HG02588 (cell line): Measurements from ENCODE around the gene SLC27A5.
"Not testable (repeated sequence)": the region's sequence is repeated elsewhere in the genome, so short reads cannot be mapped to it uniquely, and the experiment has no call there.

Source experiments
- ATAC-seq: cut with Tn5 transposase; IDR thresholded peaks from one replicate; pipeline ENCODE4 v1.9.1; 2021; ENCODE audit warnings: mild to moderate bottlenecking, moderate library complexity; ENCODE audit not compliant: unreplicated experiment

Gene SLC27A5

DNA sequence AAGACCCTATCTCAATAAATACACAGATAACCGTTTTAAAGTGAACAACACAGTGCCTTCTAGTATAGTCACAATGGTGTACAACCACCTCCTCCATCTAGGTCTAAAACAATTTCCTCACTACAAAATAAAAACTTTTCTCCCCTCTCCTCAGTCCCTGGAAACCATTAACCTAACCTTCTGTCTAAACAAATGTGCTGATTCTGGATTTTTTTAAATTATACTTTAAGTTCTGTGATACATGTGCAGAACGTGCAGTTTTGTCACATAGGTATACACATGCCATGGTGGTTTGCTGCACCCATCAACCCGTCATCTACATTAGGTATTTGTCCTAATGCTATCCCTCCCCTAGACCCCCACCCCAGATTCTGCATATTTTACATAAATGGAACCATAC is 17.6 kb upstream of the SLC27A5 start:
- no peak for ATAC-seq

DNA sequence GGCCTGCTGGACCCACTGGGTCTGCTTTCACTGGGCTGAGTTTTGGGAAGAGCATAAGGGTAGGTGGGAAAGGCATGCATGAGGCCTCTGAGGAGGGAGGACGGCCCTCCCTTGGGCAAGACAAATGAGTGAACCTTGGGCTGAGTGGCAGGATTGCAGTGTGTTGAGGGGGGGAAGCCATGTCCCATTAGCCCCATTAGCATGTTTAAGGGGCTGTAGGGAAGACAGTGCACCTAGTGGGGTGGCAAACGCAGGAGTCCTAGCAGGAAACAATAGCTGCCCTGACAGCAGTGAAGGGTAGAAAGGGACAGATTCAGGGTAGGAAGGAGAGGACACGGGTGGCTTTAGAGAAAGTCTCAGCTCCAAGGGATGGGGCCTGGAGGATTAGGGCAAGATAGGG is 10.9 kb upstream of the SLC27A5 start:
- no peak for ATAC-seq

DNA sequence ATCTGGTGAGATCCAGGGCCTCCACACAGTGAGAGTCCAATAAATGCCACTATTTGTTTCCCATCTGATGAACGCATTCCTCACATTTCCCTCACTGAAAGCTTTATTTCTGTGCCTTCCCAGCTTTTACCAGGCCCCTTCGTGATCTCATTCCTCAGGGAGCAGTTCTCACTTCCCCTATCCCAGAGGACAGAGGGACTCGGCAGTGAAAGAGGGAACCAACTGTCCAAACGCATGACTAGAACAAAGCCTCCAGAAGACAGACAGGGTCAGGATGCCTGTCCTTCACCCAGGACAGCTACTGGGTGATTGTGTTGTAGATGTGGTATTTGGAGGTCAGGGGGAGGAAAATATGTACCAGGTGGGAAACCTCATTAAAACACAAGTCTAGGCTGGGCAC is 9.9 kb upstream of the SLC27A5 start:
- no peak for ATAC-seq

DNA sequence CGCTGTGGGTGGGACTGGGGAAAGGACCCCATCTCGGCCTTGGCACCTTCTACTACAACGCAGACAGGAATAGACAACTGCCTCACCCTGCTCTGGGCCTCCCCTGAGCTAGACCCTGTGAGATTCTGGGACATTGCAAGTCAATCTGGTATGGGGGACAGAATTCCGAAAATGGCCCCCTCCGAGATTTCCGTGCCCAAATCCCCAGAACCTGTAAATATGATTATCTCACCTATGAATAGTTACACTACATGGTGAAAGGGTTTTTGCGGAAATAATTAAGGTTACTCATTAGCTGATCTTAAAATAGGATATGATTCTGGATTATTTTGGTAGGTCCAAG is 8.4 kb upstream of the SLC27A5 start:
- no peak for ATAC-seq

DNA sequence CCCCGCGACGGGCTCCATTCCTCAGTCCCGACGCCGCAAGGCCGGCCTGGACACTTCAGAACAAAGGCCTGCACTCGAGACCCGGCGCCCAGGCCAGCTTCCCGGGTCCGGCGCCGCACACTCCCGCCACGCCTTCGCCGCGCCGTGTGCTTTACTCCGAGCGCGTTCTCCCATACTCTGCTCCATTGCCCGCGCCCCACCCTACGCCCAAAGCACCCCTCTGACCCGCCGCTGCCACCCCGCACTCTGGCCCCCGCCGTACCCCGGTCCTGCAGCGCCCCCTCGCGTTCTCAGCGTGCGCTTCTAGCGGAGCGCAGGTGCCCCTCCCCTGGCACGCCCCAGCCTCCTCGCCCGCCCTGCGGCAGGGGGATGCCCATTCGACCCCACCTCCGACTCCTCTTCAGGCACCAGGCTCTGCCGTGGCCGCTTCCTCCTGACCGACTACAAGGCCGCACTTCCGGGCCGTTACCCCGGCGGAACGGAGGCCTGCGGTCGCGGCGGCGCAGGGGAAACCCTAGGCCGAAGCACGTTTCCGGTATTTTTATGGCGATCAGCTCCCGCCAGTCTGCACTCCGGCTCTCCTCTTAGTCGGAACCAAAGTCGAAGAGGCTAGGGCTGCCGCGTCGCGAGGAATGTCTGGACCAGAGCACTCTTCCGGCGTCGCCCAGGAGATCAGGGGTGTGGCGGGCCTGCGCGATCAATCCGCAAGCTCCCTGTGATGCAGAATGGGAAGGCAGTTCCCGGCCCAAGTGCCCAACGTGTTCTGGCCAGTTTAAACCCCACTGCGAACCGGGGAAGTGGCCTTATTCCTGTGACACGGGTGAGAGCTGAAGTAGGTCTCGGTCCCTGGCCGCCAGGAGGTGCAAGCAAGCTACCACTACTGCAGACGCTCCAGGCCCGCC is 7.8 kb upstream of the SLC27A5 start, which contains the start of gene ZBTB45:
ZBTB45 (minus strand) TSS at position 456 of the 902 bp plus-strand sequence. CDS start 2,137 bp downstream, outside the sequence.
- ATAC-seq, result peak; percentile 75

DNA sequence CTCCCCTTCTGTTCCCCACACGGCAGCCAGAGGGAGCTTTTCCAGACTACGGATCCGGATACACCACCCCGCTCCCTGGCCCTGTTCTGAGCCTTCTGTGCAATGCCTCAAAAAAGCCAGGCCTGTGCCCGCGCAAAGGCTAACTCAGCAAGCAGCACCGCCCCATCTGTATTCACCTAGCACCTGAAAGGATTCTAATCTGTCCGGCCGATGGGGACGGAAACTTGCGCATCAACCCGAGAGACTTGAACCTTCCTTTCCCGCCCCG is 7.2 kb upstream of the SLC27A5 start:
- ATAC-seq, result no peak

DNA sequence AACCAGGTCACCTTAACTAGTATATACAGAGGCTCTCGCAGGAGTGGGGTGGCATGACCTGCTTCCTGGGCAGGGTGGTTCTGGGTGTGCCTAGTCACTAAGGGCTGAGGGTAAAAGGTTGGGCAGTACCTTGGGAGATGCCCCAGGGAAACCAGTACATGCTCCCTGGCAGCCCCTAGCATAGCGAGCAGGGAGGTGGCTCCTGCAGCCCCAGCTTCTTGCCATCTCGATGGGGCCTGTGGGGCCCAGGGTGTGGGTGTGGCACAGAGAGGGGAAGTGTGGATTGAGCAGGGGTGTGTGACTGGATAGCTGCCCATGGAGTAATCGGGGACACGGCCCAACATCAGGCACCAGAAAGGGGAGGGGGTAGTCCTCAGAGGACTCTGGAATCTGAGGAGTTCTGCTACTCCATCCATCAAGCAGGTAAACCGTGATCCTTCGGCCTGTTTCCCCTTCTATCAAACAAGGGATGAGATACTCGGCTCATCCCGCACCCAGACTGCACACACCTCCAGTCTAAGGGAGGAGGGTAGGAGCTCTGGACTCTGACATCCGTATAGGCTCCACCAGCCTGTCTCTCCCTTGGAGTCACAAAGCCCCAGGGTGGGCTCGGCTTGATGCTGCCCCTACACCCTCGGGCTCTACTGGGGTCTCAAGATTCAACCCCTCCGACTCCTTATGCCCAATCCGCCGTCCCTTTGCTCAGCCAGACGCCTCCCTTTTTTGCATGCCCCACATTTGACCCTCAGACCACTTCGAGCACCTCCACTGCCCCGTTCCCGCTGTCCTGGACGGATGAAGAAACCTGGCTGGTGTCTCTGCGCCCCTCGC is 6.7 kb upstream of the SLC27A5 start:
- no peak for ATAC-seq

DNA sequence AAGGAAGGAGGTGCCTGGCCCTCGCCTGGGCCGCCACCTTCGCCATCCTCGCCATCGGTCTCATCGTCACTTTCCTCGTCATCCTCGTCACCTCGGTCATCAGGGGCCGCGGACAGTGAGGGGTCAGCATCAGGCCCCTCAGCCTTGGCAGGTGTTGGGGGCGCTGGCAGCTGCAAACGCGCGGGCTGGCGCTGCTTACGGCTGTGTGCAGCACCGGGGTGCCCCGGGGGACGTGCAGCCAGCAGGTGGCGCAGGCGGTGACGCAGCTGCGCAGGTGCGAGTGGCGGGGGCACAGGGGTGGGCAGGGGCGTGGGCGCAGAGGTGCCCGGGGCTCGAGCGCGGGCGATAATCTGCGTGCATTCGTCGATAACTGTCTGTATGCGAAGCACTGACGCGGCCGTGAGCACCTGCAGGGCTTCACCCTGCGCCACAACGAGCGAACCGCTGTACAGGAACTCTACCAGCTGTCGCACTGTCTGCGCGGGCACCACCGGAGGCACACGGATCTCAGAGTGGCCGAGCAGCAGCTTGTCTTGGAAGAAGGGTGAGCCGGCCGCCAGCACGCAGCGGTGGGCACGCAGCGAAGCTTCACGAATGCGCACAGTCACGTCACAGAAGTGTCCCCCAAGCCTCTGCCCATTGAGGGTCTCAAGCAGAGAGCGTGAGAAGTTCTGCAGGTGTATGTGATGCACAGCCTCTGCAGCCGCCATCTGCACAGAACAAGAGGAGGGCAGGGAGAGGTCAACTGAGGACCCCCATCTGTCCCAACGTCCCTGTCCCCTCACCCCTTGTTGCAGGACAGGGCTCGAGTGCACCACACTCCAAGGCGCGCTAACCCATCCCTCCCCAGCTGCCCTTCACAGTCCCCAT is 5.4 kb upstream of the SLC27A5 start:
- no peak for ATAC-seq

DNA sequence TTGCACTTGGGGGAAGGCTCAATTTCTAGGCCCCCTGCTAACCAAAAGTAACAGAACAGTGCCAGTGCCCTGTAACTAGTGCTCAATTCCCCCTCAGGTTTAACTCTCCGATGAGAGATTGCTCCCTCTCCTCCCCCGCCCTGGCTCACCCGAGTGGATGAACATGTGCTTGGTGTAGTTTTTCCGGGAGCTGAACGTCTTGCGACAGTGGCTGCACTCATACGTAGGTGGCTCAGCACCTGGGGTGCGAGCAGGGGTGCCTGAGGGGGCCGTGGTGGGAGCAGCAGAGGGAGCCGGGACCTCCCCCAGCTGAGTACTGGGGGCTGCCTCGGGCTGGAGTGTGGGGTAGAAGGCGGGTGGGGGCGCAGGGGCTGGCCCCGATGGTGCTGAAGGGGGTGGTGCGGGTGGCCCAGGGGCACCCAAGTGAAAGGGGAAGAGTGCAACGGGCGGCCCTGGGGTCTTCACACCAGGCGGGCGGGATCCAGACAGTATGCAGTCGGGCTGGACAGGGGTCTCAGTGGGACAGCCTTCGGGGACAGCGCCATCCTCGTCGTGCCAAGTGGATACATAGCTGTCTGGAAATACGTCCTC is 4.5 kb upstream of the SLC27A5 start:
- ATAC-seq, result no peak

DNA sequence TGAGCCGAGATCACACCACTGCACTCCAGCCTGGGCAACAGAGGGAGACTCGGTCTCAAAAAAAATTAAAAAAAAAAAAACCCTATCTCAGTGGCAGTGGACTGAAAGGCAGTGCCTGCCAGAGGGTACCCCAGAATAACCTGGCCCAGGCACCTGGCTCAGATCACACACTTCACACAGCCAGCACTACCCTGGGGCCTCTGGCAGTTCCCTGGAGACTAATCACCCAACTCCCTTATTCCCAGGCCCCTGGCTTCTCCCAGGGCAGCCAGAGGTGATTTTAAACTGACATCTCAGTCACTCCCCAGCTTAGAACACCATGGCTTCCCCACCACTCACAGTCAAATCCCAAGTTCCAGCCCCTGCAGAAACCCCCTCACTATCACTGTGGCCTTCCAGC is 3.5 kb upstream of the SLC27A5 start:
- ATAC-seq, result no peak

DNA sequence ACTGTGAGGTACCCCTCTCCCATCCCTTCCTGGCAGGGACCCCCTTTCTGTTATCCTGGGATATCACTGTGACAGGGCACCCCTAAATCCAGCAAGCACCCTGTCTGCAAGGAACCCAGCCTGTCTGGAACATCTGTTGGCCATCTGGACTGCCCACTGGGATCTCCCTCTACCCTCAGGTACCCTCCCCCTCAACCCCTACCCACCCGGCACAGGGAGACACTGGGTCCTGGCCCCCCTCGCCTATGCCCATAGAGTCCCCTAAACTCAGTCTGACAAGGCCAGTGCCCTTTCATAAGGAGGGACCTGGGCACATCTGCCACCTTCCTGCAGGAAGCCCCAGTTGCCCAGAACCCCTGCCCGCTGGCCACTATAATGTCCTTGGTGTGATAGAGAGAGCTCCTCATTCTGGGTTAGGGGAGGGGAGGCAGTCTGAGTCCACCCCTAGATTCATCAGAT is 2.8 kb upstream of the SLC27A5 start:
- no peak for ATAC-seq

DNA sequence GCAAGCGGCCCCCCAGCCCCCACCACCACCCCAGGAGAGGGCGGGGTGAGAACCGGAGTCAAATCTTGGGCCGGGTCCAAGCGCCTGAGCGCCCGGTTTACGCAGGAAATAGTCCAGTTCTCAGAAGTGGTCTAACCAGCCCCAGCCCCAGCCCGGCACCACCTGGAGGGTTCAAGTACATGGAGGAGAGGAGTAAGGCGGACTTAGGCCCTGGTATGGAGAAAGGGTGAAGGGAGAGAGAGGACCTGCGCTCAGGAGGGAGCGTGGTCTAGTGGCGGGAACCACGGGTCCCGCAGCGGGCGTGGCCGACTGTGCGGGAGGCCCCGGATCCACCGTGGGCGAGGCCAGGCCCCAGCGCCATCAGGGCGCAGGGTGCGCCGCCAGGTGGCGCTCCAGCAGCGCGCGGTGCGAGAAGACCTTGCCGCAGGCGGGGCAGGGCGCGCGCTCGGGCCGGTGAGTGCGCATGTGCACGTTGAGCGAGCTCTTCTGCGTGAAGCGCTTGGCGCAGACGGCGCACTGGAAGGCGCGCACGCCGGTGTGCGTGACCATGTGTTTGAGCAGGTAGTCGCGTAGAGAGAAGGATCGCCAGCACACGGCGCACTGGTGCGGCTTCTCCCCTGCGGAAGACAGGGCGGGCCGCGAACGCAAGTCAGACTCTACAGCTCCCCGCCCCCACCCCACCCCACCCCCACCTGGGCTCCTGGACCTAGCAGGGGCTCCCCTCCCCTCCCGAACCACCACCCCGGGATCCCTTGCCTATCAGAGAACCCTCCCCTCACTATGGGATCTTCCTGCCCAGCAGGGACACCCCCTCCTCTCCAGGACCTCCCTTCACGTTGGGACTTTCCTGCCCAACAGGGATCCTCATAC is 2.1 kb upstream of the SLC27A5 start:
- peak; percentile 68 for ATAC-seq

DNA sequence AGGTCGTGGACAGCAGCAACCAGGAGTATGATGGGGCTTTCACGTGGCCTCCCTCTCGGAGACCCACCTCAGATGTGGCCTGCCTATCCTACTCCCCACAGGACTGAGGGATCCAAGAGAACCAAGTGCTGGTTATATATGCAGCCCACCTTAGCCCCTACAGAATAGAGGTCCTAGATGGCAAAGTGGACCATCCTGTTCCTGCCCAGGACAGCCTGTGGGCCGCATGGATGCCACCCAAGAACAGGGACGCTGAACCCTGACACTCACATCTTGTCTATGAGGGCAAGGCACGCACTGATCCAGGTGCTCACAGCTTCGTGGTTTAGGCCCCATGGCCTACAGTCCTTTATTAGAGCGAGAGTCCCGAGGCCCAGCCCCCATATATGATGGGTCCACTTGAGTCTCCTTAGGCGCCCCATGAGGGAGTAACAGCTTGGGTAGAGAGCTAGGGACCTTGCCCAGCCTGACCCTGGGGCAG is 1.5 kb upstream of the SLC27A5 start:
- ATAC-seq, result no peak

DNA sequence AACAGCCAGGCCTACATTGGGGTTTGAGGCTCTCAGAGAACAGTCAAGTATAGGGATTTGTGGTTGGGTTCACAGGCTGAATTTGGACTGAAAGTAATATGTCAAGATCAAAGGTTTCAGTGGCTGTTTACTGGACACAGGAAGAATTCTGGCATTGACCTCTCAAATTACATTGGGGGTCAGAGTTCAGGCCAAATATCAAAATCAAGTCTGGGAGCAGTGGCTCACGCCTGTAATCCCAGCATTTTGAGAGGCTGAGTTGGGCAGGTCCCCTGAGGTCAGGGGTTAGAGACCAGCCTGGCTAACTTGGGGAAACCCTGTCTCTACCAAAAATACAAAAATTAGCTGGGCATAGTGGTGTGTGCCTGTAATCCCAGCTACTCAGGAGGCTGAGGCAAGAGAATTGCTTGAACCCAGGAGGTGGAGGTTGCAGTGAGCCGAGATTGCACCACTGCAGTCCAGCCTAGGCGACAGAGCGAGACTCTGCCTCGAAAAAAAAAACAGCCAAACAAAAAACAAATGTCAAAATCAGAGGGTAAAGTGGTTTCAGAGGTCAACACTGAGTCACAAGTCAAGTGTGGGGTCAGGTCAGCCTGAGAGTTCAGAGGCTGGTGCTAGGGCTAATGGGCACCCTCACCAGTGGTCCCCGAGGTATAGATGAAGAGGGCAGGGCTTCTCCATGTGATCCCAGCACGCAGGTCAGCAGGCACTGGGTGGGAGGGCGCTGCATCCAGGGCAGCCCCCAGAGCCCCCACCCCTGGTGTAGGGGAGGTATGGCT is 1.5 kb downstream of the SLC27A5 start:
- ATAC-seq, result no peak

DNA sequence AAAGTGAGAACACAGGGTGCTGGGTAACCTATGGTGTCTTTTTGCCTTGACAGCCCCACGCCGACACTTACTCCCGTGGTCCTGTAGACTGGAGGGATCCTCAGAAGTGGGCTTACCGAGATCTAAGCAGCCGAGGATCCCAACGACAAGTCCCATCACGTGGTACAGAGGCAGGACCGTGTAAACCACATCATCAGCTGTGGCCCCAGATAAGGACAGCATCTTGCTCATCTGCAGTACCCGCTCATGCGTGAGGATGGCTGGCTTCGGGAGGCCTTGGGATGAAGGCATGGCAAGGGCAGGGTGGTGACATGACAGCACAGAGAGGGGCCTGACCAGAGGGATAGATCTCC is 2.1 kb downstream of the SLC27A5 start:
- ATAC-seq, result no peak

DNA sequence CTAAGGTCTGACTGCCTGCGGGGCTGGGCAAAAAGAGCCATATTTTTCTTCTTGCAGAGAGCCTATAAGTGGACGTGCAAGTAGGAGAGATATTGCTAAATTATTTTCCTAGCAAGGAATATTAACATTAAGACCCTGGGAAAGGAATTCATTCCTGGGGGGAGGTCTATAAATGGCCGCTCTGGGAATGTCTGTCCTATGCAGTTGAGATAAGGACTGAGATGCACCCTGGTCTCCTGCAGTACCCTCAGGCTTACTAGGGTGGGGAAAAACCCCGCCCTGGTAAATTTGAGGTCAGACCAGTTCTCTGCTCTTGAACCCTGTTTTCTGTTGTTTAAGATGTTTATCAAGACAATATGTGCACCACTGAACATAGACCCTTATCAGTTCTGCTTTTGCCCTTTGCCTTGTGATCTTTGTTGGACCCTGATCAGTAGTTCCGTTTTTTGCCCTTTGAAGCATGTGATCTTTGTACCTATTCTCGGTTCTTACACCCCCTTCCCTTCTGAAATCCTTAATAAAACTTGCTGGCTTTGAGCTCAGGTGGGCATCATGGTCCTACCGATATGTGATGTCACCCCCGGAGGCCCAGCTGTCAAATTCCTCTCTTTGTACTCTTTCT is 4.1 kb downstream of the SLC27A5 start:
- ATAC-seq, result not testable (repeated sequence)

DNA sequence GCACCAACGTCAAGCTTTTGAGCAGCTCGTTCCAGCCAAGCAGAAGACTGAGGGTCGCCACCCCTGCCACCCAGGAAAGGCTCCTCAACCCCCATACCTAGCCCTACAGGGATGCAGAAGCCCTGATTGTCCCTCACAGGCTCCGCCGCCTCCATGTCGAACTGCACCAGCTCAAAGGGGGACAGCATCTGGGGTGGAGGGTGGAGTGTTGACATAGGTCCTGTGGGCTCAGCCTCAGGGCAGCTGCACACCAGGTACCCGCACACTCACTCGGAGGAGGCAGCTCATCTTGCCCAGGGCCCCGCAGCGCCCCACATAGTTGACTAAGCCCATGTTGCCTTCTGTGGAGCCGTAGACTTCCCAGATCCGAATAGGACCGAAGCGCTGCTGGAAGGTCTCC is 11.6 kb downstream of the SLC27A5 start:
- ATAC-seq, result no peak
